ENCODE data around the gene ATXN3.

GRCh38 chr14:92134456-92134855 is 28.1 kb upstream of the ATXN3 start:
- TF ChIP-seq CTCF (IDR thresholded peaks at IDR 0.05; ENCODE audit: low read depth, low read length, poor library complexity, severe bottlenecking) (no peak), EZH2phosphoT487 (IDR thresholded peaks at IDR 0.05; ENCODE audit: borderline replicate concordance, low read length) (no peak)

All from DOHH2 (cell line).